Activated T-cell treated with anti-CD3 and anti-CD28 coated beads for 1 hour (primary cell): Measurements from ENCODE around the gene EVPL.
"Not testable (repeated sequence)": the region's sequence is repeated elsewhere in the genome, so short reads cannot be mapped to it uniquely, and the experiment has no call there.

Source experiments
- DNase-seq: peaks from one replicate; pipeline ENCODE4 v3.0.0-alpha.2; 2020; ENCODE audit warnings: low read depth

The EVPL gene

GRCh38 chr17:75996665-75997590, 30.2 kb downstream of the EVPL start:
- DNase-seq = no peak

- no peak for DNase-seq
These were observed 31.7 kb downstream of the EVPL start for GRCh38 chr17:75995385-75995925.

GRCh38 chr17:75994802-75995370, 32.2 kb downstream of the EVPL start:
- DNase-seq = no peak

GRCh38 chr17:75991396-75991795, 35.7 kb downstream of the EVPL start:
- no peak for DNase-seq

GRCh38 chr17:75987041-75987440, 40.1 kb downstream of the EVPL start:
- DNase-seq = no peak

- DNase-seq = no peak
These were observed 41.1 kb downstream of the EVPL start for GRCh38 chr17:75985986-75986385.

GRCh38 chr17:75983501-75984181, 43.5 kb downstream of the EVPL start:
- no peak for DNase-seq

GRCh38 chr17:75981019-75981615, 46.0 kb downstream of the EVPL start:
- DNase-seq = no peak

GRCh38 chr17:75980188-75981018, 46.7 kb downstream of the EVPL start:
- DNase-seq = no peak

GRCh38 chr17:75979705-75980187, 47.4 kb downstream of the EVPL start:
- no peak for DNase-seq

- peak; percentile 96 for DNase-seq
These were observed 48.0 kb downstream of the EVPL start, which contains the start of the genes ACOX1 and TEN1 for GRCh38 chr17:75978938-75979704. TSS of gene ACOX1 (minus strand) at chr17:75979166. CDS start at chr17:75979073, 93 bp downstream. TSS of gene TEN1 (plus strand) at chr17:75979240. CDS start at chr17:75986193, 6,953 bp downstream.

- no peak for DNase-seq
These were observed 50.8 kb downstream of the EVPL start for GRCh38 chr17:75976175-75976848.

GRCh38 chr17:75975757-75976174, 51.3 kb downstream of the EVPL start:
- no peak for DNase-seq

- DNase-seq = not testable (repeated sequence)
These were observed 51.9 kb downstream of the EVPL start for GRCh38 chr17:75975187-75975586.

GRCh38 chr17:75970626-75971025, 56.5 kb downstream of the EVPL start:
- no peak for DNase-seq

- no peak for DNase-seq
These were observed 57.0 kb downstream of the EVPL start for GRCh38 chr17:75970011-75970523.

GRCh38 chr17:75969044-75969443, 58.1 kb downstream of the EVPL start:
- not testable (repeated sequence) for DNase-seq

GRCh38 chr17:75965468-75965867, 61.6 kb downstream of the EVPL start:
- DNase-seq = no peak

GRCh38 chr17:75959839-75960511, 67.1 kb downstream of the EVPL start:
- DNase-seq = no peak
